Osteocyte (in vitro differentiated cells): Measurements from ENCODE around the gene CIAO3. TPM values are rescaled to one million over a fixed set of nuclear protein-coding genes. Genes with fewer than 3 reads are reported as not detected.
A peak's percentile ranks its signal among the peaks of the same experiment; 100 is the strongest.

Source experiments
- DNase-seq: peaks from one replicate; pipeline ENCODE4 v3.0.0; 2021; ENCODE audit warnings: mixed read lengths; ENCODE audit not compliant: unreplicated experiment; ENCODE audit errors: extremely low spot score
- H3K27ac Mint-ChIP-seq: one replicate; pipeline ENCODE4 v1.8.0; 2021; ENCODE audit warnings: mild to moderate bottlenecking, mixed read lengths; ENCODE audit not compliant: unreplicated experiment
- H3K27me3 Mint-ChIP-seq: one replicate; pipeline ENCODE4 v1.8.0; 2021; ENCODE audit warnings: mixed read lengths; ENCODE audit not compliant: unreplicated experiment
- H3K36me3 Mint-ChIP-seq: one replicate; pipeline ENCODE4 v1.8.0; 2021; ENCODE audit warnings: mixed read lengths; ENCODE audit not compliant: unreplicated experiment
- H3K4me1 Mint-ChIP-seq: one replicate; pipeline ENCODE4 v1.8.0; 2021; ENCODE audit warnings: mixed read lengths; ENCODE audit not compliant: unreplicated experiment
- H3K4me3 Mint-ChIP-seq: one replicate; pipeline ENCODE4 v1.8.0; 2021; ENCODE audit warnings: mild to moderate bottlenecking, moderate library complexity, mixed read lengths; ENCODE audit not compliant: unreplicated experiment
- H3K9me3 Mint-ChIP-seq: one replicate; pipeline ENCODE4 v1.8.0; 2021; ENCODE audit warnings: mixed read lengths; ENCODE audit not compliant: unreplicated experiment
- long read RNA-seq: library from polyadenylated mRNA; unstranded; transcript quantifications from one replicate; pipeline ENCODE4 v2.0.0, GENCODE V29; 2021
- total RNA-seq: library from RNA; stranded (reverse); gene quantifications from 2 replicates; pipeline ENCODE4 v1.2.1, GENCODE V29; 2021
- TF ChIP-seq, protein P1 (sequence below): fragments of 200-600 bp; sonication (generic); IDR thresholded peaks from 2 replicates; pipeline ENCODE4 v1.5.0; 2021; ENCODE audit warnings: antibody characterized with exemption, mild to moderate bottlenecking, moderate library complexity

CIAO3 gene
- 31.4 and 31.5 TPM in 2 replicates for total RNA-seq
- long read RNA-seq, transcript CIAO3-201 (11 exons, 2,112 nt): major isoform, 65 of 71 reads
- long read RNA-seq, partial matches to known transcripts: 1 of 71 reads
- long read RNA-seq, other reads (novel, unspliced or antisense): 3 of 71 reads

DNA sequence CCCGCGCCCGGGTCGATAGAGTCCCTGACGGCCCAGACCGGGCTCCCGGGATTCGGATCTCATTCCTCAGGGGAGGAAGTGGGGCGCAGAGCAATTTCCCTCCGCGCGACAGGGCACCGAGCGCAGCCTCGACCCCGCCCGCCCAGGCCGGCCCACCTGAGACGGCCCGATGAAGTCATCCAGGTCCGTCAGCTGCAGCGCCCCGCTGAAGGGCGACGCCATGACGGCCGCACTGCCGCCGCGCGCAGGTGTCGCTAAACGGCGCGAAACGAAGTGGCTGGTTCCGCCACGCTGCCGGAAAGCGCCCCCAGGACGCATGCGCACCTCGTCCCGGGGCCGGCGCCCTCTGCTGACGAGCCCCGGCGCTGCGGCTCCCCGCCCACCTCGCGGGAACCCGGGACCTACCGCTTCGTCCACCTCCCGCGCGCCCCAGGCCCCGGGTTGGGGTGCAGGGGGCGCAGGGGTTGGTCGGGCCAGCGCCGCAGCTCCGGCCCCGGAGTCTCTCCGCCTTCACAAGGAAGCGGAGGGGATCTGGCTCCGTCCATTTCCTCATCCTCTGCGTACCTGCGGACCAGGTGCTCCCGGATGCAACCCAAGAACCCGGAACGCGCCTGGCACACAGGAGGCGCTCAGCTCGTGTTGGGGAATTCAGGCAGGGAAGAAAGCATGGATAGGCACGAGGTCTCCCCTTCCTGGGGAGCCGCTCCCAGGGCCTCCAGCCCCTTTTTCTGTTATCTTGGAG lies at the start of gene CIAO3:
TSS of gene CIAO3 (minus strand) at position 234 of the 742 bp plus-strand sequence. CDS start at position 222, 12 bp downstream.
- H3K27ac Mint-ChIP-seq: peak within 1 kb of the TSS; percentile 23

DNA sequence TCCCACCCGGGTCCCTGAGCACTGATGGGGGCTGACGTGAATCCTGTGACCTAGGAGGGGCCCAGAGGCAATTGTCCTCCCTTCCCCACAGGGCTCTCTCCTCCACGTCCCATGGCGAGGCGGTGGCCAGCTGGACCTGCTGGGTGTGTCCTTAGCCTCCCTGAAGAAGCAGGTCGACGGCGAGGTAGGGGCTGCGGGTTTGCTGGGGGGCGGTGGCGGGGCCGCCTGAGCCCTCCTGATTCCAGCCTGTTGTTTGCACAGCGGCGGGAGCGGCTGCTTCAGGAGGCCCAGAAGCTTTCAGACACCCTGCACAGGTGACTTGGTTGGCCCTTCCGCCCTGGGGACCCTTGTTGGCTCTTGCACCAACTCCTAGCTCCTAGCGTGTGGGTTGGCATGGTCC lies 49.3 kb upstream of the CIAO3 start:
- Mint-ChIP-seq H3K4me1 (peaks cover 2% of the 10 kb centered on the region), H3K36me3 (peaks cover 8% of the 10 kb centered on the region), H3K4me3 (peak overlapping the region; percentile 47), H3K27ac (no peak overlapping the region), H3K9me3 (no peaks in the 10 kb centered on the region), H3K27me3 (no peaks in the 10 kb centered on the region)
- TF ChIP-seq, protein P1, sequence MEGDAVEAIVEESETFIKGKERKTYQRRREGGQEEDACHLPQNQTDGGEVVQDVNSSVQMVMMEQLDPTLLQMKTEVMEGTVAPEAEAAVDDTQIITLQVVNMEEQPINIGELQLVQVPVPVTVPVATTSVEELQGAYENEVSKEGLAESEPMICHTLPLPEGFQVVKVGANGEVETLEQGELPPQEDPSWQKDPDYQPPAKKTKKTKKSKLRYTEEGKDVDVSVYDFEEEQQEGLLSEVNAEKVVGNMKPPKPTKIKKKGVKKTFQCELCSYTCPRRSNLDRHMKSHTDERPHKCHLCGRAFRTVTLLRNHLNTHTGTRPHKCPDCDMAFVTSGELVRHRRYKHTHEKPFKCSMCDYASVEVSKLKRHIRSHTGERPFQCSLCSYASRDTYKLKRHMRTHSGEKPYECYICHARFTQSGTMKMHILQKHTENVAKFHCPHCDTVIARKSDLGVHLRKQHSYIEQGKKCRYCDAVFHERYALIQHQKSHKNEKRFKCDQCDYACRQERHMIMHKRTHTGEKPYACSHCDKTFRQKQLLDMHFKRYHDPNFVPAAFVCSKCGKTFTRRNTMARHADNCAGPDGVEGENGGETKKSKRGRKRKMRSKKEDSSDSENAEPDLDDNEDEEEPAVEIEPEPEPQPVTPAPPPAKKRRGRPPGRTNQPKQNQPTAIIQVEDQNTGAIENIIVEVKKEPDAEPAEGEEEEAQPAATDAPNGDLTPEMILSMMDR: no peak
- DNase-seq: no peak

More for the DNA sequence above, at the start of gene CIAO3:
- Mint-ChIP-seq H3K4me1 (peaks cover 8% of the 10 kb centered on the region), H3K36me3 (peaks cover 5% of the 10 kb centered on the region), H3K4me3 (peak within 1 kb of the TSS; percentile 79), H3K27me3 (no peaks in the 10 kb centered on the region), H3K9me3 (no peaks in the 10 kb centered on the region)
- DNase-seq: peak; percentile 97
- TF ChIP-seq, protein P1: peak; percentile 94

DNA sequence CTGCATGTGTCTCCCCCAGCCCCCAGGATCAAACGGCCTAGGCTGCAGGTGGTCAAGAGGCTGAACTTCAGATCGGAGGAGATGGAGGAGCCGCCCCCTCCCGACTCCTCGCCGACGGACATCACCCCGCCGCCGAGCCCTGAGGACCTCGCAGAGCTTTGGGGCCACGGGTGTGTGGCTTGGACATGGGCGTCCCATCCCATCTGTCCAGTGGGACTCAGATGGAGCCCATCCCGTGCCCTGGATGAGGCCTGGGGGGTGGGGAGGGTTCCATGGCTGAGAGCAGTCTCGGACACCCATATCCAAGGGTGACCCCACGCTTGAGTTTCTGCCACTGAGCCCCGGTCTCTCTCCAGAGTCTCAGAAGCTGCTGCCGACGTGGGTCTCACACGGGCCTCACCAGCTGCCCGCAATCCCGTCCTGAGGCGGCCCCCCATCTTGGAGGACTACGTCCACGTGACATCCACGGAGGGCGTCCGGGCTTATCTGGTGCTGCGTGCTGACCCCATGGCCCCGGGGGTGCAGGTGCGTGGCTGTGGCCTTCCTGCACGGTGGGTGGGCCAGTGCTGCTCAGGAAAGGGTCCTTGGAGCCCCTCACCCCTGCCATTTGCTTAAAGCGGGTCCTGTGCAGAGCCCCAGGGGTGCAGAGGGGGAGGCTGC lies 48.5 kb upstream of the CIAO3 start:
- H3K9me3 Mint-ChIP-seq: no peaks in the 10 kb centered on the region
- TF ChIP-seq, protein P1: no peak
- no peaks in the 10 kb centered on the region for H3K27me3 Mint-ChIP-seq
- no peak overlapping the region for H3K27ac Mint-ChIP-seq
- DNase-seq: no peak
- H3K4me1 Mint-ChIP-seq: peaks cover 2% of the 10 kb centered on the region
- peak overlapping the region; percentile 32 for H3K4me3 Mint-ChIP-seq
- H3K36me3 Mint-ChIP-seq: peaks cover 8% of the 10 kb centered on the region

DNA sequence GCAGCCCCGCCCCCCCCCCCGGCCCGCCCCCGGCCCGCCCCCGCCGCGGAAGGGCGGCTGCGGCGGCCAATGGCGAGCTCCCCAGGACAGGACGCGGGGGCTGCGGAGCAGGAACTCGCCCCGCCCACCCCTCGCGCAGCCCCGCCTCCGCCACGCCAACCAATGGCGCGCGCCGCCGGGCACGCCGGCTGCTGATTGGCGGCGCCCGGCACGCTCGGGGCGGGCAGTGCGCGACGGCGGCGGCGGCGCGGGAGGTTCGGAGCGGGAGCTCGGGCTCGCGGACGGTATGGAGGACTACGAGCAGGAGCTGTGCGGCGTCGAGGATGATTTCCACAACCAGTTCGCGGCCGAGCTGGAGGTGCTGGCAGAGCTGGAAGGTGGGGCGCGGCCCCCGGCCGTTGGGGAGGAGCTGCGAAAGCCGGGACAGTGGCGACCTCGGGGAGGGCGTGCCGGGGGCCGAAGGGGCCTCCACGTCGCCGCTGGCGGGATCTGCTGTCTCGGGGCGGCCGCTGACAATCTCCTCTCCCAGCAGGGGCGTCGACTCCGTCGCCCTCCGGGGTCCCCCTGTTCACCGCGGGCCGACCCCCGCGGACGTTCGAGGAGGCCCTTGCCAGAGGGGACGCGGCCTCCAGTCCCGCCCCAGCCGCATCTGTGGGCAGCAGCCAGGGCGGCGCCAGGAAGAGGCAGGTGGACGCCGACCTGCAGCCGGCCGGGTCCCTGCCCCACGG lies 47.8 kb upstream of the CIAO3 start, which contains the start of gene CHTF18:
TSS of gene CHTF18 (plus strand) at position 222 of the 728 bp plus-strand sequence. CDS start at position 287, 65 bp downstream.
- H3K9me3 Mint-ChIP-seq: no peaks in the 10 kb centered on the region
- TF ChIP-seq, protein P1: no peak
- H3K27ac Mint-ChIP-seq: no peak within 1 kb of the TSS
- peak within 1 kb of the TSS; percentile 80 for H3K4me3 Mint-ChIP-seq
- DNase-seq: peak; percentile 99
- peaks cover 8% of the 10 kb centered on the region for H3K36me3 Mint-ChIP-seq
- no peaks in the 10 kb centered on the region for H3K27me3 Mint-ChIP-seq
- peaks cover 2% of the 10 kb centered on the region for H3K4me1 Mint-ChIP-seq
